Erythroblast (primary cell): Measurements from ENCODE around the gene ACVR2A.

ENCODE experiments used
- GATA1 ChIP-seq: IDR thresholded peaks from 2 replicates; pipeline ENCODE4 v1.6.1; 2011; ENCODE audit warnings: low read depth, mild to moderate bottlenecking, control low read depth, low read length, moderate library complexity
- POLR2A ChIP-seq: IDR thresholded peaks from 2 replicates; pipeline ENCODE4 v1.6.1; 2011; ENCODE audit warnings: mild to moderate bottlenecking, low read length

GRCh38 chr2:147854557-147855134 lies 9.8 kb downstream of the ACVR2A start:
- no peak for TF ChIP-seq POLR2A
- TF ChIP-seq GATA1 = no peak
